Measurements from ENCODE around the gene CCDC200.
"Not testable (repeated sequence)": the region's sequence is repeated elsewhere in the genome, so short reads cannot be mapped to it uniquely, and the experiment has no call there.

CCDC200 gene

GRCh38 chr17:43215341-43215740 lies 13.1 kb downstream of the CCDC200 start:
- DNase-seq = no peak

- no peak for DNase-seq
Observed at GRCh38 chr17:43213545-43213944, 14.9 kb downstream of the CCDC200 start.

- DNase-seq = no peak
Observed at GRCh38 chr17:43212641-43213490, 15.6 kb downstream of the CCDC200 start.

GRCh38 chr17:43211480-43212402 lies 16.7 kb downstream of the CCDC200 start, which contains the start of gene TMEM106A:
TMEM106A (plus strand) TSS chr17:43211875; CDS start chr17:43213042, 1,167 bp downstream.
- DNase-seq = peak; percentile 39

- DNase-seq = no peak
Observed at GRCh38 chr17:43211123-43211479, 17.3 kb downstream of the CCDC200 start.

GRCh38 chr17:43210576-43210975 lies 17.8 kb downstream of the CCDC200 start:
- DNase-seq = no peak

- DNase-seq = not testable (repeated sequence)
Observed at GRCh38 chr17:43203013-43203412, 25.4 kb downstream of the CCDC200 start.

- no peak for DNase-seq
Observed at GRCh38 chr17:43200127-43200526, 28.3 kb downstream of the CCDC200 start.

- DNase-seq = no peak
Observed at GRCh38 chr17:43199633-43200032, 28.8 kb downstream of the CCDC200 start.

- DNase-seq = no peak
Observed at GRCh38 chr17:43193251-43193650, 35.2 kb downstream of the CCDC200 start.

GRCh38 chr17:43186656-43187055 lies 41.8 kb downstream of the CCDC200 start:
- DNase-seq = not testable (repeated sequence)

GRCh38 chr17:43183921-43184320 lies 44.5 kb downstream of the CCDC200 start:
- DNase-seq = no peak

GRCh38 chr17:43176119-43176570 lies 52.3 kb downstream of the CCDC200 start:
- DNase-seq = no peak

GRCh38 chr17:43175213-43176118 lies 53.0 kb downstream of the CCDC200 start:
- DNase-seq = no peak

- no peak for DNase-seq
Observed at GRCh38 chr17:43171586-43172487, 56.6 kb downstream of the CCDC200 start.

Measured in GOT3 (cell line).